Transverse colon (tissue), 4 donors: ENCODE data around the gene INPP5K. TPM values are rescaled to one million over a fixed set of nuclear protein-coding genes. Genes with fewer than 3 reads are reported as not detected.

Experiments used
- DNase-seq: peaks from one replicate; pipeline ENCODE4 v3.0.0-alpha.2; 2019
- H3K27ac ChIP-seq, 4 donors: fragments of 200-600 bp; sonication (generic); 2 replicates each; pipeline ENCODE4 v1.5.1; 2016 to 2018; ENCODE audit warnings: inconsistent platforms in 4 of 4
- H3K27me3 ChIP-seq: fragments of 200-600 bp; sonication (generic); 2 replicates; pipeline ENCODE4 v1.5.1; 2017; ENCODE audit warnings: inconsistent platforms
- H3K36me3 ChIP-seq, 4 donors: fragments of 200-600 bp; sonication (generic); 2 replicates each; pipeline ENCODE4 v1.5.1; 2017 to 2019; ENCODE audit warnings: inconsistent platforms in 4 of 4
- H3K4me1 ChIP-seq, 4 donors: fragments of 200-600 bp; sonication (generic); 2 replicates each; pipeline ENCODE4 v1.5.1; 2017 to 2020; ENCODE audit warnings: inconsistent platforms in 4 of 4
- H3K4me3 ChIP-seq, 4 donors: fragments of 200-600 bp; sonication (generic); 1 replicate in 1 of 4; 2 replicates in 3 of 4; pipeline versions ENCODE4 v1.5.1 to v1.6.1; 2017 to 2019; ENCODE audit warnings: inconsistent platforms in 4 of 4
- H3K9me3 ChIP-seq, 2 donors: fragments of 200-600 bp; sonication (generic); 2 replicates each; pipeline ENCODE4 v1.5.1; 2017 to 2019; ENCODE audit warnings: inconsistent platforms in 2 of 2
- CTCF ChIP-seq, 5 experiments: fragments of 200-600 bp in 3 of 5; fragments of 450-650 bp in 2 of 5; sonication (generic) in 3 of 5; IDR thresholded peaks; 1 replicate in 2 of 5; 2 replicates in 3 of 5; pipeline ENCODE4 v1.5.1; 2016 to 2017; ENCODE audit warnings: antibody characterized with exemption in 5 of 5, inconsistent platforms in 3 of 5, mild to moderate bottlenecking in 2 of 5, moderate library complexity in 1 of 5
- EP300 ChIP-seq: sonication (generic); formaldehyde crosslinking; IDR thresholded peaks from one replicate; pipeline ENCODE4 v1.6.1; 2017; ENCODE audit warnings: antibody characterized with exemption, low read depth
- POLR2A ChIP-seq: fragments of 450-650 bp; IDR thresholded peaks from one replicate; pipeline ENCODE4 v1.6.1; 2016; ENCODE audit warnings: antibody characterized with exemption, mild to moderate bottlenecking, moderate library complexity
- POLR2AphosphoS5 ChIP-seq, 3 donors: sonication (generic); formaldehyde crosslinking; IDR thresholded peaks; one replicate each; pipeline ENCODE4 v1.6.1; 2016; ENCODE audit warnings: antibody characterized with exemption in 3 of 3
- WGBS, 2 donors: methylation state at CpG; one replicate each; pipeline ENCODE4 v1.1.5; 2018; ENCODE audit warnings: low coverage in 1 of 2; 5-methylcytosine and 5-hydroxymethylcytosine counted together
- in situ Hi-C, 4 donors: fragments of 200-750 bp; cut with MboI; loops; one replicate each; pipeline versions ENCODE4 v1.15.0 to v1.15.1; 2017; ENCODE audit warnings: low sequenced_read_pairs in 3 of 4, low pct_ligation_motif_present in 1 of 4, low pct_unique_long_range_greater_than_20kb in 1 of 4
- intact Hi-C: fragments of 100-400 bp; cut with DNase I; formaldehyde crosslinking; loops from one replicate; pipeline ENCODE4 v1.15.1; 2023; ENCODE audit warnings: low total_unique reads
- total RNA-seq, 4 donors: library from RNA; depleted of rRNA; stranded (reverse); fragments of >200 nt; gene quantifications; one replicate each; pipeline ENCODE4 v1.1.0, GENCODE V29; 2016

The INPP5K gene
- total RNA-seq, 4 donors from 2014 or later = 10.9 to 114 (median 81.9) TPM

GRCh38 chr17:1562176-1562643 lies 45.8 kb upstream of the INPP5K start:
- peaks cover 10 to 52% (median 32%) of the 10 kb centered on the region in 4 donors for H3K4me1 ChIP-seq
- TF ChIP-seq CTCF (IDR thresholded peaks at IDR 0.05) (no peak), POLR2A (no peak), EP300 (no peak), POLR2AphosphoS5 (IDR thresholded peaks at IDR 0.05) (no peak)
- no peaks in the 10 kb centered on the region for H3K36me3 ChIP-seq
- intact Hi-C loops (no loop called here), in situ Hi-C loops (no loop called here)
- H3K4me3 ChIP-seq = peak overlapping the region; percentile 72 to 96 (median 81)
- DNase-seq = peak; percentile 57
- peak overlapping the region; percentile 90 to 96 (median 93) for H3K27ac ChIP-seq
- H3K9me3 ChIP-seq = no peaks in the 10 kb centered on the region
- no peaks in the 10 kb centered on the region for H3K27me3 ChIP-seq
- WGBS, 2 donors = 0% methylated on average over 7 of the region's 62 CpGs; no CpG with 5 or more reads in 1 of the 2 donors

DNA sequence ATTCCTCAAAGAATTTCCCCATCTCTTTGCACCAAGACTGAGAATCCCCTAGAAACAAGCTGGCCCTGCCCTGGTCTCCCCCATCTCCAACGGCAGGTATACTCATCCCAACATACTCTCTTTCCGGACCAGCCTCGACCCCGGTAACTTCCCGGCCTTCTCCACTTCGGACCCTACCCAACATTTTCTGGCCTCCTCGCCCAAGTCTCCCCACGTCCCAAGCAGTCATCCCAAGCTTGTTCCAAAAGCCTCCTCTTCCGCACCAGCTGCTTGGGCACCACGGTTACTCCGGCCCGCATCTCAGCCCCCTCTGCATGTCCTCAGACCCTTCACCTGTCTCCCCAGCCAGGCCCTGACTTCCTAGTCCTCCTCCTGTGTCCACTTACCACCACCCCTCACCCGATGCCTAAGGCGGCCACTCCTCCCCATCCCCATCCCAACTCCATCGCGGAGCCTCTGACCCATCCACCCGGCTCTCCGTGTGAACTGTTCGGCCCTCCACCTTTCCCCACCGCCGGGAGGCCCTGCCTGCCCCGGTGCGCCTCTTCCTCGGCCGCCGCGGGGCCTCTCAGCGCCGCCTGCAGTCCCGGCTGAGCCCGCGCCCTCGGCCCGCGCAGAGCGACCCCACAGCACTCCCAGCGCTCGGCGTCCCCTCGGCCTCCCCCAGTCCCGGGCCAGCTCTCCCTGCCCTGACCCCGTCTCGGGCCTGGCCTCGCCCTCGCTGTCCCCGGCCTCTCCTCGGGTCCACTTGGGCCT lies 45.2 kb upstream of the INPP5K start:
- H3K4me1 ChIP-seq = peaks cover 10 to 55% (median 36%) of the 10 kb centered on the region in 4 donors
- intact Hi-C loops = no loop called here

DNA sequence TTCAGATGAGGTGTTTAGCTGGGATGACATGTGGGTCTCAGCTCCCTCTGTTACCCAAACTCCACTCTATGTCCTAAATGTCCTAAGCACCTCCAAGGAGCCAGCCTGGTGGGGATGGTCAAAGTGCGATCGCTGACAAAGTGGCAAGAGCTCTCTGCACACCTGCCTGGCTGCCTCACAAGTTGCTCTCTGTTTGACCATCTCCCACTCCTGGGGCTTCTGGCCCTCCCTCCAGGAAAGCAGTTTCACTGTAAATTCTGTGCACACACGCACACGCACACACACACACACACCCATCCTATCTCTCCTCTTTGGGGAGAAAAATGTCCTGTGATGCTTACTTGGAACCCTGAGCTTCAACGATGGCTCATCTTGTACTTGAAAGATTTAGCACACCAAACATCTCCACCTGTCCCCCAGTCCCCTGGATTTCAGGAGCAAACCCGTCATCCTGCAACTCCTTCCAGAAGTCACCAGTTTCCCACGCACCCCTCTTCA lies 44.5 kb upstream of the INPP5K start:
- peak overlapping the region in 3 of 4 donors; percentile 20 to 92 (median 32) for H3K27ac ChIP-seq
- H3K9me3 ChIP-seq = no peaks in the 10 kb centered on the region
- WGBS, 2 donors = 63 to 67% methylated on average over 2 to 7 of the region's 7 CpGs
- in situ Hi-C loops = no loop called here
- H3K27me3 ChIP-seq = no peaks in the 10 kb centered on the region
- intact Hi-C loops = no loop called here
- H3K4me3 ChIP-seq = peak overlapping the region in 1 of 4 donors; percentile 74
- DNase-seq = no peak
- H3K36me3 ChIP-seq = no peaks in the 10 kb centered on the region
- TF ChIP-seq EP300 (no peak), CTCF (IDR thresholded peaks at IDR 0.05) (no peak), POLR2A (no peak)
- peaks cover 10 to 55% (median 37%) of the 10 kb centered on the region in 4 donors for H3K4me1 ChIP-seq

More for the DNA sequence above, 45.2 kb upstream of the INPP5K start:
- H3K36me3 ChIP-seq = no peaks in the 10 kb centered on the region
- WGBS, 2 donors = 7% methylated on average over 43 of the region's 47 CpGs; no CpG with 5 or more reads in 1 of the 2 donors
- DNase-seq = no peak
- peak overlapping the region; percentile 72 to 96 (median 81) for H3K4me3 ChIP-seq
- TF ChIP-seq CTCF (IDR thresholded peaks at IDR 0.05) (peak in 3 of 5 experiments; percentile 24 to 31 (median 27)), EP300 (no peak)
- no peaks in the 10 kb centered on the region for H3K9me3 ChIP-seq
- no peaks in the 10 kb centered on the region for H3K27me3 ChIP-seq
- peak overlapping the region; percentile 90 to 96 (median 93) for H3K27ac ChIP-seq
- in situ Hi-C loops = no loop called here

DNA sequence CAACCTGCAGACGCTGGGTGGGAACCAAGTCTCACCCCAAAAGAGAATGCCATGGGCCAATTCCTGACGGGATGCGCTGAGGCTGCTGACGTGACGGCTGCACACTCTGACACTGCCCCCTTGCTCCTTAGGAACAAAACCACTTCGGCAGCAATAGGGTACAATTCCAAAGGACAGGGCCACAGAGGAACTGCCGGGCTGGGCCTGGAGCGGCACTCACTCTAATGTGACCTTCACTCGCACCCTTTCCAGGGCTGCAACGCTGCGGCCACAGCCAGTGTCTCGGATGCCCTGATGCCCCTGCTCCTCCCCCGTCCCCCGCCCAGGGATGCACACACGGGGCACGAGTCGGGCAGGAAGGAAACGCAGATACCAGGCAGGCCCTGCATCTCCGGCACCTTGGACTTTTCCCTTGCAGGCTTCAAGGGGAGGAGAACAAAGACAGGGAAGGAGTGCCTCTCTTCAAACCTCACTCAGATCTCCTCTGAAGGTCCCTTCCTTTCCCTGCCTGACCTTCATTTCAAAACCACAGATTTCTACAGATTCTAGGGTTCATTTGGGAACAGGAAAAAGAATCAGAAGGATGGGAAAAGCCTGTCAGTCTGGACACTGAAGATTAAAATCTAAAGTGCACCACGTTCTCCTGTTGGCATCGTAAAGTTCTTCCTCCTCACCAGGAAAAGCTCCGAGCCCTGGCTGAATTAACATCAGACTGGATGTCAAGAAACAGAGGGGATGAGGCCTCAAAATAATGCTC lies 43.9 kb upstream of the INPP5K start:
- in situ Hi-C loops = no loop called here
- peaks cover 13 to 61% (median 43%) of the 10 kb centered on the region in 4 donors for H3K4me1 ChIP-seq
- 17 to 57% methylated on average over 3 to 22 of the region's 22 CpGs for WGBS, 2 donors
- intact Hi-C loops = no loop called here
- no peaks in the 10 kb centered on the region for H3K27me3 ChIP-seq
- peak overlapping the region in 3 of 4 donors; percentile 20 to 92 (median 32) for H3K27ac ChIP-seq
- peak in 1 of 3 donors; percentile 17 for TF ChIP-seq POLR2AphosphoS5 (IDR thresholded peaks at IDR 0.05)
- TF ChIP-seq EP300 = no peak
- no peaks in the 10 kb centered on the region for H3K36me3 ChIP-seq
- no peak overlapping the region for H3K4me3 ChIP-seq
- DNase-seq = peak; percentile 49
- H3K9me3 ChIP-seq = no peaks in the 10 kb centered on the region
